Body of pancreas (tissue), 4 donors: ENCODE results near the gene STXBP4. TPM values are rescaled to one million over a fixed set of nuclear protein-coding genes. Genes with fewer than 3 reads are reported as not detected.

Experiments
- ATAC-seq: fragments of 150-250 bp; one replicate; pipeline ENCODE4 v1.9.1; 2016
- DNase-seq, 4 donors: peaks; one replicate each; pipeline ENCODE4 v3.0.0-alpha.2; 2019
- H3K27ac ChIP-seq, 4 donors: fragments of 200-600 bp; sonication (generic); 1 replicate in 3 of 4; 2 replicates in 1 of 4; pipeline versions ENCODE4 v1.5.1 to v1.6.1; 2016 to 2019; ENCODE audit warnings: mild to moderate bottlenecking in 1 of 4, mixed read lengths in 1 of 4, moderate library complexity in 1 of 4
- H3K27me3 ChIP-seq, 2 donors: fragments of 200-600 bp; sonication (generic); one replicate each; pipeline ENCODE4 v1.6.0; 2016; ENCODE audit warnings: mild to moderate bottlenecking in 1 of 2
- H3K36me3 ChIP-seq, 2 donors: fragments of 200-600 bp; sonication (generic); replicated peaks in 1 of 2; 2 replicates each; pipeline ENCODE4 v1.5.1; 2016; ENCODE audit warnings: low read depth in 2 of 2; ENCODE audit not compliant: insufficient read depth in 1 of 2
- H3K4me1 ChIP-seq: fragments of 200-600 bp; sonication (generic); one replicate; pipeline ENCODE4 v1.6.0; 2016
- H3K4me3 ChIP-seq, 2 donors: fragments of 200-600 bp; sonication (generic); 1 replicate in 1 of 2; 2 replicates in 1 of 2; pipeline ENCODE4 v1.5.1; 2016 to 2019
- H3K9me3 ChIP-seq, 3 donors: fragments of 200-600 bp; sonication (generic); 1 replicate in 2 of 3; 2 replicates in 1 of 3; pipeline ENCODE4 v1.5.1; 2016
- POLR2A ChIP-seq, 3 donors: fragments of 450-650 bp; IDR thresholded peaks; one replicate each; pipeline ENCODE4 v1.6.1; 2016; ENCODE audit warnings: antibody characterized with exemption in 3 of 3, mild to moderate bottlenecking in 2 of 3
- WGBS, 2 donors: methylation state at CpG; one replicate each; pipeline ENCODE4 v1.1.5; 2017; 5-methylcytosine and 5-hydroxymethylcytosine counted together
- intact Hi-C: fragments of 100-400 bp; cut with DNase I; formaldehyde crosslinking; loops from one replicate; pipeline ENCODE4 v1.15.1; 2023
- total RNA-seq, 2 donors: library from RNA; depleted of rRNA; stranded (reverse); fragments of >200 nt; gene quantifications; one replicate each; pipeline ENCODE4 v1.1.0, GENCODE V29; 2016
- TF ChIP-seq, protein P1 (sequence below), 7 experiments: fragments of 450-650 bp in 4 of 7; fragments of 200-600 bp in 3 of 7; sonication (generic) in 3 of 7; IDR thresholded peaks; one replicate each; pipeline ENCODE4 v1.5.1; 2016 to 2019; ENCODE audit warnings: antibody characterized with exemption in 7 of 7

Gene STXBP4
- total RNA-seq, 2 donors from 2014 or later: 3.6 to 9.3 TPM

GRCh38 chr17:54941285-54941684, 27.3 kb upstream of the STXBP4 start:
- Histone ChIP-seq H3K36me3 (peaks cover 0 to 18% of the 10 kb centered on the region in 2 donors), H3K9me3 (no peaks in the 10 kb centered on the region), H3K4me1 (no peaks in the 10 kb centered on the region), H3K4me3 (no peak overlapping the region), H3K27ac (no peak overlapping the region), H3K27me3 (no peaks in the 10 kb centered on the region)
- intact Hi-C loops: no loop called here
- TF ChIP-seq, protein P1, sequence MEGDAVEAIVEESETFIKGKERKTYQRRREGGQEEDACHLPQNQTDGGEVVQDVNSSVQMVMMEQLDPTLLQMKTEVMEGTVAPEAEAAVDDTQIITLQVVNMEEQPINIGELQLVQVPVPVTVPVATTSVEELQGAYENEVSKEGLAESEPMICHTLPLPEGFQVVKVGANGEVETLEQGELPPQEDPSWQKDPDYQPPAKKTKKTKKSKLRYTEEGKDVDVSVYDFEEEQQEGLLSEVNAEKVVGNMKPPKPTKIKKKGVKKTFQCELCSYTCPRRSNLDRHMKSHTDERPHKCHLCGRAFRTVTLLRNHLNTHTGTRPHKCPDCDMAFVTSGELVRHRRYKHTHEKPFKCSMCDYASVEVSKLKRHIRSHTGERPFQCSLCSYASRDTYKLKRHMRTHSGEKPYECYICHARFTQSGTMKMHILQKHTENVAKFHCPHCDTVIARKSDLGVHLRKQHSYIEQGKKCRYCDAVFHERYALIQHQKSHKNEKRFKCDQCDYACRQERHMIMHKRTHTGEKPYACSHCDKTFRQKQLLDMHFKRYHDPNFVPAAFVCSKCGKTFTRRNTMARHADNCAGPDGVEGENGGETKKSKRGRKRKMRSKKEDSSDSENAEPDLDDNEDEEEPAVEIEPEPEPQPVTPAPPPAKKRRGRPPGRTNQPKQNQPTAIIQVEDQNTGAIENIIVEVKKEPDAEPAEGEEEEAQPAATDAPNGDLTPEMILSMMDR (IDR thresholded peaks at IDR 0.05): no peak
- TF ChIP-seq POLR2A (IDR thresholded peaks at IDR 0.05): no peak
- 79 to 85% methylated on average over 1 of the region's 1 CpG for WGBS, 2 donors
- DNase-seq (no peak), ATAC-seq (no peak)

DNA sequence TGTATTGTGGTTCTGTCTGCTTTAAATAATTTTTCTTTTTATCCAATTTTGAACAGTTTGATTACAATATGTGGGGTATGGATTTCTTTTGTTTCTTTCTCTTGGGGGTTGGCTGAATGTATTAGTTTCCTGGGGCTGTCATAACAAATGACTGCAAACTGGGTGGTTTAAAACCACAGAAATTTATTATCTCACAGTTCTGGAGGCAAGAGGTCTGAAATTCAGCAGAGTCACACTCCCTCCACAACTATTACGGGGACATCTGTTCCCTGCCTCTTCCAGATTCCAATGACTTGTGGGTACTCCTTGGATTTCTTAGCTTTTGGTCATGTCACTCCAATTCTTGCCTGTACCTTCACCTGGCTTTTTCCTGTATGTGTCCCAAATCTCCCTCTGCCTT, 23.8 kb upstream of the STXBP4 start:
- ATAC-seq (no peak), DNase-seq (no peak)
- H3K27ac ChIP-seq: no peak overlapping the region
- intact Hi-C loops: no loop called here
- no peaks in the 10 kb centered on the region for H3K9me3 ChIP-seq
- no peaks in the 10 kb centered on the region for H3K27me3 ChIP-seq
- no peak overlapping the region for H3K4me3 ChIP-seq
- peaks cover 2 to 6% of the 10 kb centered on the region in 2 donors for H3K36me3 ChIP-seq
- TF ChIP-seq POLR2A (IDR thresholded peaks at IDR 0.05): no peak
- TF ChIP-seq, protein P1 (IDR thresholded peaks at IDR 0.05): no peak
- WGBS, 2 donors: 63 to 95% methylated on average over 1 of the region's 1 CpG
- H3K4me1 ChIP-seq: no peaks in the 10 kb centered on the region

- no peak for TF ChIP-seq POLR2A (IDR thresholded peaks at IDR 0.05)
- TF ChIP-seq, protein P1 (IDR thresholded peaks at IDR 0.05): no peak
- H3K36me3 ChIP-seq: peaks cover 0 to 6% of the 10 kb centered on the region in 2 donors
- DNase-seq (no peak), ATAC-seq (no peak)
- no peak overlapping the region for H3K27ac ChIP-seq
- no peaks in the 10 kb centered on the region for H3K9me3 ChIP-seq
- no peaks in the 10 kb centered on the region for H3K4me1 ChIP-seq
- 46 to 81% methylated on average over 1 of the region's 1 CpG for WGBS, 2 donors
- H3K27me3 ChIP-seq: no peaks in the 10 kb centered on the region
- intact Hi-C loops: no loop called here
- no peak overlapping the region for H3K4me3 ChIP-seq
These were observed 23.3 kb upstream of the STXBP4 start for GRCh38 chr17:54945231-54945630.

DNA sequence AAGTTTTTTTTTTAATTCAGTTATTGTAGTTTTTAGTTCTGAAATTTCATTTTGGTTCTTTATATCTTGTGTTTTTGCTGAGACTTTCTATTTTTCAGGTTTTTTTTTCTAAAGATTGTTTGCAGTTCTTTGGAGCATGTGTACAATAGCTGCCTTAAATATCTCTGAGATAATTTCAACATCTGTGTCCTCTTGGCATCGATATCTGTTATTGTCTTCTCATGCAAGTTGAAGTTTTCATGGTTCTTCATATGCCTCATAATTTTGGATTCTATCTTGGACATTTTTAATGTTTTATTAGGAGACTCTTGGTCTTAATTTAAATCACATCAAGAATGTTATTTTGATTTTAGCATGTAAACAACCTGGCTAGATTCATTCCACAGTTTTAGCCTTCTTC, 22.9 kb upstream of the STXBP4 start:
- DNase-seq (no peak), ATAC-seq (no peak)
- Histone ChIP-seq H3K27me3 (no peaks in the 10 kb centered on the region), H3K27ac (no peak overlapping the region), H3K4me3 (no peak overlapping the region), H3K36me3 (peaks cover 0 to 6% of the 10 kb centered on the region in 2 donors), H3K9me3 (no peaks in the 10 kb centered on the region), H3K4me1 (no peaks in the 10 kb centered on the region)
- 77 to 94% methylated on average over 1 of the region's 1 CpG for WGBS, 2 donors
- no peak for TF ChIP-seq POLR2A (IDR thresholded peaks at IDR 0.05)
- TF ChIP-seq, protein P1 (IDR thresholded peaks at IDR 0.05): no peak
- intact Hi-C loops: no loop called here

GRCh38 chr17:54947396-54947795, 21.2 kb upstream of the STXBP4 start:
- intact Hi-C loops: no loop called here
- H3K36me3 ChIP-seq: peaks cover 2 to 6% of the 10 kb centered on the region in 2 donors
- no peak overlapping the region for H3K4me3 ChIP-seq
- ATAC-seq (no peak), DNase-seq (no peak)
- WGBS, 2 donors: 88 to 90% methylated on average over 2 of the region's 2 CpGs
- no peak overlapping the region for H3K27ac ChIP-seq
- H3K27me3 ChIP-seq: no peaks in the 10 kb centered on the region
- H3K4me1 ChIP-seq: no peaks in the 10 kb centered on the region
- H3K9me3 ChIP-seq: no peaks in the 10 kb centered on the region
- TF ChIP-seq POLR2A (IDR thresholded peaks at IDR 0.05): no peak
- TF ChIP-seq, protein P1 (IDR thresholded peaks at IDR 0.05): no peak
